ENCODE results near the gene ICA1. TPM values are rescaled to one million over a fixed set of nuclear protein-coding genes. Genes with fewer than 3 reads are reported as not detected.

Gene ICA1
- polyA plus RNA-seq, 2 of the 4 experiments (the other 2 are of a cell fraction): 0.66 to 2.0 TPM

DNA sequence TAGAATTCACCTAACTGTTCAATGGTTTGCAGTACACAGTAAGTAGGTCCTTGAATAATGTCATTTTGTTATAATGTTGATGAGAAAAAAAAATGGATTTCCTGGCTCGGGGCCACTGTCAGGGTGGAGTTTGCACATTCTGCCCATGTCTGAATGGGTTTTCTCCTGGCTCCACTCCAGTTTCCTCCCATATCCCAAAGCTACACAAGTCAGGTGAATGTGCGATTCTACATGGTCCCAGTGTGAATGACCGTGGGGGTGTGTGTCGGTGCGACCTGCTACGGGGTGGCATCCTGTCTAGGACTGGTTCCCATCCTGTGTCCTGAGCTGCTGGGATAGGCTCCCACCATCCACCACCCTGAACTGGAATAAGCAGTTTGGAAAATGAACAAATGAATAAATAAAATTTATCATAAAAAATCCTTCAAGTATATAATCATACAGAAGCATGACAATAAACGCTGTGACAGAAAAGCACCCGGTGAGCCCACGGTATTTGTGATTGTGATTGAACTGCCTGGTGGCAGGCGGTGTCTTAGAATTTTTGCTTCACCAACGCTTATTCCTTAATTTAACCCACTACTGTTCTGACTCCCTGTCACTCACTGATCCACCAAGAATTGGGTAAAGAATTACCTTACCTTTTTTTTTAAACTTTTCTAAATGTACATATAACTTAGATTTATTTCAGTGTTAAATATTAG, 114.1 kb downstream of the ICA1 start (continued):
- TF ChIP-seq NPAS2 (CRISPR knock-in tag; IDR thresholded peaks at IDR 0.05; ENCODE audit: borderline replicate concordance) (no peak), PHF8 (IDR thresholded peaks at IDR 0.05; ENCODE audit: borderline replicate concordance, low read depth) (no peak), USF2 (IDR thresholded peaks at IDR 0.05) (no peak), SREBF2 (IDR thresholded peaks at IDR 0.05) (no peak), NR3C1 (IDR thresholded peaks at IDR 0.05) (no peak), EP300 (IDR thresholded peaks at IDR 0.05) (no peak), KDM1A (IDR thresholded peaks at IDR 0.05; ENCODE audit: low read depth) (no peak), RCOR1 (IDR thresholded peaks at IDR 0.05; ENCODE audit: low read depth, low read length) (no peak), HOXA7 (CRISPR knock-in tag; IDR thresholded peaks at IDR 0.05) (no peak)

DNA sequence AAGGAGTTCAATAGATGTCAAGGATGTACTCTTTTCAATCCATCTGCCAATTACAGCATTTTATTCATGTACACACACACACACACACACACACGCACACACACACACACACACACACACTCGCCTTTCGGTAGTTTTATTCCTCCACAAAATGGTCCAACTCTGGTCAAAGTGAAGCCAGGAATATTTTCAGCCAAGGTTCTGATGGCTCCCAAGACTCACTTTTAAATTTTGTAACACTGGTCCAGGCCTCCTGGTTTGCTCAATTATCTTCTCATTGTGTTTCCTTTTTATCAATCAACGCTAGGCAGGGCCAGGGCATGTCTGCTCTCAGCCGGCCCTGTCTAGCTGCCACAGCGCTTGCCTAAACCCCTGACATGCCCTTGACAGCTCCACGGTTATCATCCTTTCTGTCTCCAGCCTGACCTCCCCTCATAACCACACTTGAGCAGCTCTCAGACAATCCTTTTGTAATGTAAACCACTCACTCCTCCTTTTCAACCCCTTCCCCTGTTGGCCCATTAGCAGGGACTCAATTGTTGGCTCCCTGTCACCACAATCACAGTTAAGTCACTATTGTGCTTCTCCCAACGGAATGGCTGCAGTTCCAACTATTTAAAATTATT, 115.1 kb downstream of the ICA1 start:
- ATAC-seq (no peak), DNase-seq (ENCODE audit: low read depth in 1 of 2, low spot score in 1 of 2) (no peak), FAIRE-seq (no peak)
- Histone ChIP-seq H3K4me2 (no peak overlapping the region), H3K9me3 (no peaks in the 10 kb centered on the region), H3K4me3 (no peak overlapping the region), H3K27ac (no peak overlapping the region), H3K4me1 (no peaks in the 10 kb centered on the region)
- 49% methylated on average over 8 of the region's 8 CpGs for WGBS (ENCODE audit: missing lambda C conversion rate)
- CTCF ChIA-PET: interaction anchor here (0.7 to 1.4 kb wide), 2 partner anchors 149 to 204 kb away, joined by 3 to 4 read pairs; no protein-coding TSS in a partner anchor
- POLR2A ChIA-PET: no interaction called here
- TF ChIP-seq E2F6 (IDR thresholded peaks at IDR 0.05; ENCODE audit: borderline replicate concordance, low read depth) (no peak), TFCP2L1 (CRISPR knock-in tag; IDR thresholded peaks at IDR 0.05) (no peak), RFX5 (IDR thresholded peaks at IDR 0.05) (no peak), EHMT2 (IDR thresholded peaks at IDR 0.05; ENCODE audit: low read depth) (no peak), POLR2A (IDR thresholded peaks at IDR 0.05; ENCODE audit: low read length) (no peak), GATA3 (IDR thresholded peaks at IDR 0.05; ENCODE audit: borderline replicate concordance) (no peak), MAZ (IDR thresholded peaks at IDR 0.05; ENCODE audit: borderline replicate concordance, low read depth, low read length) (no peak), PHF8 (IDR thresholded peaks at IDR 0.05; ENCODE audit: borderline replicate concordance, low read depth) (no peak), NR3C1 (IDR thresholded peaks at IDR 0.05) (no peak), BHLHE40 (IDR thresholded peaks at IDR 0.05; ENCODE audit: low read depth, low read length) (no peak)

- DNase-seq (ENCODE audit: low read depth in 1 of 2, low spot score in 1 of 2) (no peak), FAIRE-seq (no peak), ATAC-seq (no peak)
- Histone ChIP-seq H3K4me2 (no peak overlapping the region), H3K4me1 (no peaks in the 10 kb centered on the region), H3K27ac (no peak overlapping the region), H3K9me3 (no peaks in the 10 kb centered on the region), H3K4me3 (no peak overlapping the region)
- CTCF ChIA-PET: no interaction called here
- POLR2A ChIA-PET: no interaction called here
- WGBS (ENCODE audit: missing lambda C conversion rate): 43% methylated on average over 12 of the region's 12 CpGs
- no peak for TF ChIP-seq FOXS1 (CRISPR knock-in tag; IDR thresholded peaks at IDR 0.05)
- TF ChIP-seq HEYL (CRISPR knock-in tag; IDR thresholded peaks at IDR 0.05): no peak
- no peak for TF ChIP-seq MAZ (IDR thresholded peaks at IDR 0.05; ENCODE audit: borderline replicate concordance, low read depth, low read length)
- TF ChIP-seq NR3C1 (IDR thresholded peaks at IDR 0.05): no peak
- TF ChIP-seq, protein P1, sequence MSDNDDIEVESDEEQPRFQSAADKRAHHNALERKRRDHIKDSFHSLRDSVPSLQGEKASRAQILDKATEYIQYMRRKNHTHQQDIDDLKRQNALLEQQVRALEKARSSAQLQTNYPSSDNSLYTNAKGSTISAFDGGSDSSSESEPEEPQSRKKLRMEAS (IDR thresholded peaks at IDR 0.05): no peak
- no peak for TF ChIP-seq HOXB5 (CRISPR knock-in tag; IDR thresholded peaks at IDR 0.05)
- TF ChIP-seq ELK1 (IDR thresholded peaks at IDR 0.05; ENCODE audit: low read depth, low read length): no peak
- no peak for TF ChIP-seq EHMT2 (IDR thresholded peaks at IDR 0.05; ENCODE audit: low read depth)
- TF ChIP-seq SREBF2 (IDR thresholded peaks at IDR 0.05): no peak
- no peak for TF ChIP-seq EP300 (IDR thresholded peaks at IDR 0.05)
- TF ChIP-seq HOXA7 (CRISPR knock-in tag; IDR thresholded peaks at IDR 0.05): no peak
Observed at GRCh38 chr7:8146106-8146787, 115.7 kb downstream of the ICA1 start.
